GM19238 (cell line): ENCODE measurements around the gene CORO2A.
"Not testable (repeated sequence)": the region's sequence is repeated elsewhere in the genome, so short reads cannot be mapped to it uniquely, and the experiment has no call there.

Source experiments
- DNase-seq: peaks from one replicate; pipeline ENCODE4 v3.0.0; 2011; ENCODE audit warnings: low spot score; ENCODE audit not compliant: insufficient read length

CORO2A gene

DNA sequence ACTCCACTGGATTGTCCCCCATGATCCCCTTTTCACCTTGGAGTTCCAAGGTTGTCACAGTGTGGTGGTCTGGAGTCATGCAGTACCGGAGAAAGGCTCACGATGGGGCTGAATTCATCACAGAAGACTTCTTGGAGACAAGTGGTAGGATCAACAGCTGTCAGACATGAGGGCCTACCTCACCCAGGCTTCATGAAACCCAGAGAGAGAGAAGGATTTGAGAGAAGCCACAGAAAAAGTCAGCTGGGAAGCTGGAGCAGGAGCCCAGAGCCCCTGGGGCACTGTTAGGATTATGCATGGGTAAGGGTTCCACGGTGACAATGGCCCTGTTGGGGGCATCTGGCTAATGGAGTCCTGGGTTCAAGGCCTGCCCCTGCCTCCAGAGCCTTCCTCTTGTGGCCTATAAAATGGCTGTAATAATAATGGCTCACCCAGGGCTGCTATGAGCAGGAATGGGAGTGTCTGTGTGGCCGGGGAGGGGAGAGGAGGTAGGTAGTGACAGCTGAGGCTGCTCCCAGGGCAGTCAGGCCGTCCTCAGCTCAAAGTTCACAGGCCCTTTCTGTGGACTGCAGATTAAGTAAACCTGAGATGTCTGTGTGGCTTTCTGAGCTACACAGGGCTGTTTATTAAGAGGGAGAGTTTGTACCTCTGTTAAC is 74.3 kb downstream of the CORO2A start:
- peak; percentile 52 for DNase-seq

DNA sequence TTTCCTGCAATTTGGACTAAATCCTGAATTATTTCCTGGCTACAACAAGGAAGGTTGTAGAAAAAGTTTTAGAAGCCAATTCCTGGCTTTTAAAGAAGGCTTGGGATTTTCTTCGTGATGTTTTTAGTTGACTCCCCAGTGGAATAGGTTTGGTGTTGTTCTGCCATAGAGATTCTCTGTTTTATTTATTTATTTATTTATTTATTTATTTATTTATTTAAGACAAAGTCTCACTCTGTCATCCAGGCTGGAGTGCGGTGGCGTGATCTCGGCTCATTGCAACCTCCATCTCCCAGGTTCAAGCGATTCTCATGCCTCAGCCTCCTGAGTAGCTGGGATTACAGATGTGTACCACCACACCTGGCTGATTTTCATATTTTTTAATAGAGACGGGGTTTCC is 75.3 kb downstream of the CORO2A start:
- DNase-seq, result not testable (repeated sequence)

DNA sequence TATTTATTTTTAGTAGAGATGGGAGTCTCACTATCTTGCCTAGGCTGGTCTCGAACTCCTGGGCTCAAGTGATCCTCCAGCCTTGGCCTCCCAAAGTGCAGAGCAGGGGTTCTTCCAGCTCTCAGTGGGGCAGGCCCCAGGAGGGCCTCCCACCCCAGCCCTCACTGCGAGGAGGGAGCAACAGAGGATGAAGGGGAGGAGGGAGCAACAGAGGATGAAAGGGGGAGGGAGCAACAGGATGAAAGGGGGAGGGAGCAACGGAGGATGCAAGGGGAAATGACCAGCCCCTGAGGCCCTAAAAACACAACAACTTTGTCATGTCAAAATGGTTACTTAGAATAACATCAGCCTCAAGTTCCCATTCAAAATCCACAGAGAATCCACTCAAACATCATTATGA is 83.4 kb downstream of the CORO2A start:
- DNase-seq, result no peak

DNA sequence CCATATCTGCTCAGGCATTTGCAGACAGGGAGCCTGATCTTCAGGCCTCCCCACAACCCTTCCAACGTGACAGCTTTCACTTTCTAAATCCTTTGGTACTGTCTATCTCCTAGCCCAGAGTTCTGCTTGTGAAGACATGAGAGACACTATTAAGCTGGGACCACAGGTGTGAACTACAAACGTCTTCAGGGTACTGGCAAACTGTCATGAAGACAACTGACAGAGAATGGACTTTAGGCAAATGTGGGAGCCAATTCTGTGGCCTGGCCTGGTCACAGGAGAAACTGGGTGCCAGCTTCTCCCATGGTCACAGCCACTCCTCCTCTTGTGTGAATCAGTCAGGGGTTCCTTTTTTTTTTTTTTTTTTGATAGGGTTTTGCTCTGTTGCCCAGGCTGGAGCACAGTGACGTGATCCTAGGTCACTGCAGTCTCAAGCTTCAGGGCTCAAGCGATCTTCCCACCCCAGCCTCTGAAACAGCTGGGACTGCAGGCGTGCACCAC is 83.9 kb downstream of the CORO2A start:
- DNase-seq, result no peak

DNA sequence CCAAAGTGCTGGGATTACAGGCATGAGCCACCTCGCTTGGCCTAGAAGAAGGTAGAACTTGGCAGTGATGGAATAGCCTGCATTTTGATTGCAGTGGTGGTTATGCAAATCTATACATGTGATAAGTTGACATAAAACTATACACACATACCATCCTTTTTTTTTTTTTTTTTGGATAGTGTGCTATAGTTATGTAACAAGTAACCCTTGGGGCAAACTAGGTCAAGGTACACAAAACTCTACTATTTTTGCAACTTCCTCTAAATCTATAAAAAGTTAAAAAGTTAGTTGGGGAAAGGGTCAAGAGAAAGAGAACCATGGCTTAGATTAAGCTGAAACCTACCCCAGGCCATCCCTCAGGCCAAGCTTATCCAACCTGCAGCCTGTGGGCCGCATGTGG is 84.5 kb downstream of the CORO2A start:
- no peak for DNase-seq

DNA sequence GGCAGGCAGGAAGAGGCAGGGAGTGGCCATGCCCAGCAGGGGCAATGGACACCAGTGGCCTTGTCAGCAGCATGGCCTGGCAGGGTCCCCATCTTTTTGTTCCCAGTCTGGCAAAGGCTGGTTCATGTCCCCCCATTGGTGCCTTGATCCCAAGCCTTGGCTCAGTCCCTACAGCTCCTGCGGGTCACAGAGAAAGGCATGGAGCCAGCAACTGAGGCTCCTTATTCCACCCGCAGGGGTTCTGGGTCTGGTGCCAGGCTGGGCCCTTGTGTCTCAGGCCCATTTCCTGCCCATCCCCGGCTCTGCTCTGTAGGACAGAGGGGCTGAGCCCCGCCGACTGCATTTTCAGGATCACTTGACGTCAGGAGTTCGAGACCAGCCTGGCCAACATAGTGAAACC is 87.4 kb downstream of the CORO2A start:
- no peak for DNase-seq

DNA sequence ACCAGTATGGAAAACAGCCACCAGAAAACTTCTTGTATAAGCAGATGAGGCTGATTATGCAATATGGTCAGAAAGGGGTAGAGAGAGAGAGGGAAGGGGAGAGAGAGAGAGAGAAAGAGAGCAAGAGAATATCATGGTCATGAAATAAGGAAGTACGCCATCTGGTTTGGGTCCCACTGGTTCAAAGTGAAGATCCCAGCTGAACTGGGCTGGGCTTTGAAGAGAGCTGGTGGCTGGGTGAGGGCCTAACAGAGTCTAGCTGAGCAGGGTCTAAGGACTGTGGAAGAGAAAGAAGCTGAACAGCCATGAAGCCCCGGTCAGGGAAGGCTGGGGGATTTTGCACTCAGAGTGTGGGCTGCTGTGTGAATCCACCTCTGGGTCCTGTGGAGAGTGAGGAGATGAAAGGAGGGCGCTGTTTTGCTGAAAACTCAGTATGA is 88.0 kb downstream of the CORO2A start:
- DNase-seq, result no peak

DNA sequence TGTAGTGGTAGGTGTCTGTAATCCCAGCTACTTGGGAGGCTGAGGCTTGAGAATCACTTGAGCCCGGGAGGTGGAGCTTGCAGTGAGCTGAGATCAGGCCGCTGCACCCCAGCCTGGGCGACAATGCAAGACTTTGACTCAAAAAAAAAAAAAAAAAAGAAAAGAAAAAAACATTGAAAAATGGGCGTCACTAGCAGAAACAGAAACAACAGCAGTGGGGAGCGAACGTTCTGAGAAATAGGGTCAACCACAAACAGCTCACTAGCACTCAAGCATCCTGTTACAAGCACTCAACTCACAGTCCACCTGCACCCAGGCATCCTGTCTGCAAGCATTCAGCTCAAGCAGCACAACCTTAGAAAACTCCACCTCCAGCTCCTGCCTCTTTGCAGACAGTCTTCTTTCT is 90.6 kb downstream of the CORO2A start:
- peak; percentile 70 for DNase-seq

DNA sequence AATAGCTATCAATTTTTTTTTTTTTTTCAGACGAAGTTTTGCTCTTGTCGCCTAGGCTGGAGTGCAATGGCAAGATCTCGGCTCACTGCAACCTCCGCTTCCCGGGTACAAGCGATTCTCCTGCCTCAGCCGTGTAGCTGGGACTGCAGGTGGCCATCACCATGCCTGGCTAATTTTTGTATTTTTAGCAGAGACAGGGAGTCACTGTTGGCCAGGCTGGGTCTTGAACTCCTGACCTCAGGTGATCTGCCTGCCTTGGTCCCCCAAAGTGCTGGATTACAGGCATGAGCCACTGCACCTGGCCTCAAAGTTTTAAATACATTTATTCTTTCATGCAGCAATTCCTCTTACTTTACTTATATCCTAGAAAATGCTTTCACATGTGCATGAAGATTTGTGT is 91.0 kb downstream of the CORO2A start:
- DNase-seq, result no peak

DNA sequence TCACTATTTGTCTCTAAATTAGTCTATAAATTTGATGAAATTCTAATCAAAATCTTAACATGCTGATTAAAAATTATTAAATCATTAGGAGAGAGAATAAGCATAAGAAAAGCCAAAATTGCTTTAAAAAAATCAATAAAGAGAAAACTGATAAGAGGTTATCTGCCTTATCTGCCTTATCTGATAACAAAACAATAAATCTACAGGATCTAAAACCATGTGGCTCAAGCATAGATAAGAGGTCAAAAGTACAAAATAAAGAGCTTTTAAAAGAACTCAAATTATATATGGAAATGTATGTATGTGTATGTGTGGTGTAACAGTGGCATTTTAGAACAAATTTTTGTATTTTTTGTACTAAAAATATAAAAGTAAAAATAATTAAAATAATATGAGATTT is 92.0 kb downstream of the CORO2A start:
- no peak for DNase-seq

DNA sequence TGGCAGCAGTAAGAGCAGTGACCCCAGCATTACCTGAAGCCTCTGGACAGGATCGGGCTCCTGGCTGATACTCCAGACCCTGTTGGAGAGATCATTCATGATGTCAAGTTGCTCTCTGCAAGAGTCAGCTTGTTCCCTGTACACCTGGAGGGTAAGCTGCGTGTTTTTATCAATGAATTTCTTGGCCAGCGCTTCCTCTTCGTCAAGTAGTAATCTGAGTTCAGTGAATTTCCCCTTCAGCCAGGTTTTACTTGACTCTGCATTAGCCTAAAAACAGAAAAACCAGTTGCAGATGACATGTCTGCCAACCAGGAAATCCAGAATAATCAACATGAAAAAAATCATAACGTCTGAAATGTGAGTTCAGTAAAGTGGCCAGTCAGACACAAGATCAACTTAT is 92.5 kb downstream of the CORO2A start:
- DNase-seq, result no peak

DNA sequence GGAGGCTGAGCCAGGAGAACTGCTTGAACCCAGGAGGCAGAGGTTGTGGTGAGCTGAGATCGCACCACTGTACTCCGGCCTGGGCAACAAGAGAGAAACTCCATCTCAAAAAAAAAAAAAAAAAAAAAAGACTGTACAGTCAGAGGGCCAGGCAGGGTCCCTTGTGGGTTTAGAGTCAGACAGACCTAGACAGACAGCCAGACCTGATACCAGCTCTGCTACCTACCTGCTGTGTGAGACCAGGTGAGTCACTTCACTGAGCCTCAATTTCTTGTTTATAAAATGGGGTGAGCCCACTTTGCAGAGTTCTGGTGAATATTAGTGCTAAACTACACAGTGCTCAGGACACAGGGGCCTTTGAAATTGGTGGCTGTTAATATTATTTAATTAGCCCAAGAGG is 93.1 kb downstream of the CORO2A start:
- no peak for DNase-seq

DNA sequence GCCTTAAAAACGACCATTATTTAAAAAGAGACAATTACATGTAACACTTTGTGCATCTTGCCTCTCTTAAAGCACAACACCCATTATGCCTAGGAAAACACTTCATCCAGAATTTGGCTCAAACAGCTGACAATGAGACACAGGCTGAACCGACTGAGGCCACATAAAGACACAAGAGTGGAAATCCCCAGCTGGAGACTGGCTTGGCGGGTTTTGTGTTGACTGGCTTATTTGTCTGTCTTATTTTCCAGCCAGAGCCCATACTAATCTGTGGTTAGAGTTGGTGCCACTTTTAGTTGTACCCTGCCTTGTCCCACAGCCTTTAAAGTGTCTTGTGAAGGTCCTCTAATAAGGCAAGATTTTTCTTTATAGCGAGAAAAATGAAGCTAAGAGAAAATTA is 94.6 kb downstream of the CORO2A start:
- DNase-seq, result no peak

DNA sequence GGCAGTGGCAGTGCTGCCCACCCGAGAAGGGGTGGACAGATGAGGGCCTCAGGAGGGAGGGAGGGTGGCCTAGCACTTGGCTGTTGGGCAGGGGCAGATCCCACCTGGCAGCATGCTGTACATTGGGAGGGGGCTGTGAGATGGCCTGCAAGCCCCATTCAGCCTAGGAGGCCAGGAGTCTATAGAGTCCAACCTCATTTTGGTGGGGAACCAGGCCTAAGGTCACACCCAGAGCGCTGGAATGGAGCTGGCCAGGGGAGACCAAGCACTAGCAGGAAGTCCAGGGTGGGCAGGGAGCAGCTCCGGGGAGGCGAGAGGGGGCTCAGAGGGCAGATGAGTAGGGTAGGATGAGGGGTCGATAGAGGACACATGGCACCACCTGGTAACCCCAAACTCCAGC is 96.3 kb downstream of the CORO2A start:
- DNase-seq, result no peak

DNA sequence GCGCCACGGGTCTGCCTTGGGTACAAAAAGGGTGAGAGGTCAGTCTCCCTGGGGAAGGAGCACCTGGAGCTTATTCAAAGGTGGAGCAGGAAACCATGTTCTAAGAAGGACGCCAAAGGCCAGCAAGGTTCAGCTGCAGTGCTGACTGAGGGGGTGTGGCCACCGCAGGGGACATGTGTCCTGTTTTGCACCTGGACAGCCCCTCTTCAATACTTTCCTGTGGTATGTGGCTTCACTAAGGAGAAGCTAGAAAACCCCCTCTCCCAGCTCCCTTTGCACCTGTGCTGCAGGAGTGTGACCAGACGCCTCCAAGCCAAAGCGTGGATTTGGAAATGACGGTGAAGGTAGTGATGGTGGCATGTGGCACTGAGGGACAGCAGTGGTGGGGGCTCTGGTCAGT is 97.0 kb downstream of the CORO2A start:
- no peak for DNase-seq

DNA sequence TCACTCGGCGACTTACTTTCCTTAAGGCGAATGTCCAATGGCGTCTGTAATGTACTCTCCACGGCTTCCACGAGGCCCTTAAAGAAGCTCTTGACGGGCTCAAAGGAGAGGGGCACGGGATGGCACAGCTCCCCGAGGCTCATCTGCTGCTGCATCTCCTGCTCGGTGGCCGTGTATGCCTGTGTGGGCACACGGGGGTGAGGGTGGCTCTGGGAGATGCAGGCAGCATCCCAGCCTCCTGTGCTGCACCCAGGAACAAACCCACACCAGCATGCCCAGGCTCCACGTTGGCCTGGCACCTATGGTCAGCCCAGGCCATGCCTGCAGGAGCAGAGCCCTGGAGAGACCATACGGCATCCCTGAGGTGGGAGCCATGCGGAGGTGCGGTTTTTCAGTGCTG is 97.6 kb downstream of the CORO2A start:
- no peak for DNase-seq

DNA sequence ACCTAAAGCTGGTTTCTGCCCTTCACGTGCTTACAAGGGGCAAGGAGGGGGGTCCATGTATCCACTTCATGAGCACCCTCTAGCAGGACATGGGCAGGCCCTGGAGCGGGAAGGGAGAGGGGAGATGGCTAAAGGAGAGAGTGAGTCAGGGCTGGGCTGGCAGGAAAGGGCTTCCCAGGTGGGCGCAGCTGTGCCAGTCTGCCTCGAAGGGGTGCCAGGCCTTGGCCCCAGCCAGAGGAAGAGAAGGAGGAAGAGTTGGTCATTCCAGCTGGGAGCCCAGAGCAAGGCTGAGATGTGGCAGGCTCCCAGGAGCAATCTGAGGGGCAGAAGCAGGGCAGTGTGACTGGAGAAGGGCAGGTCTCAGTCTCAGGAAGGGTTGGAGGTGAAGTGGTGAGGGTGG is 98.1 kb downstream of the CORO2A start:
- no peak for DNase-seq

DNA sequence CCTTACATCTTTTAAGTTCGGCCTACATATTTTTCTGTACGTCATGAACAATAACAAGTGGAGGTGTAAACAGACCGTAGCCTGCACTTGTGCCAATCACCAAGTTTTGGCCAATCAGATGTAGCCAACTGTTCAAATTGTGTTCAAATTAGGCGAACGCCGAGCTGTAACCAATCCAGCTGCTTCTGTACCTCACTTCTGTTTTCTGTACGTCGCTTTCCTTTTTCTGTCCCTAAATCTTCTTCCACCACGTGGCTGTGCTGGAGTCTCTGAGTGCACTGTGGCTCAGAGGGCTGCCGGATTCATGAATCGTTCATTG is 99.9 kb downstream of the CORO2A start:
- no peak for DNase-seq

DNA sequence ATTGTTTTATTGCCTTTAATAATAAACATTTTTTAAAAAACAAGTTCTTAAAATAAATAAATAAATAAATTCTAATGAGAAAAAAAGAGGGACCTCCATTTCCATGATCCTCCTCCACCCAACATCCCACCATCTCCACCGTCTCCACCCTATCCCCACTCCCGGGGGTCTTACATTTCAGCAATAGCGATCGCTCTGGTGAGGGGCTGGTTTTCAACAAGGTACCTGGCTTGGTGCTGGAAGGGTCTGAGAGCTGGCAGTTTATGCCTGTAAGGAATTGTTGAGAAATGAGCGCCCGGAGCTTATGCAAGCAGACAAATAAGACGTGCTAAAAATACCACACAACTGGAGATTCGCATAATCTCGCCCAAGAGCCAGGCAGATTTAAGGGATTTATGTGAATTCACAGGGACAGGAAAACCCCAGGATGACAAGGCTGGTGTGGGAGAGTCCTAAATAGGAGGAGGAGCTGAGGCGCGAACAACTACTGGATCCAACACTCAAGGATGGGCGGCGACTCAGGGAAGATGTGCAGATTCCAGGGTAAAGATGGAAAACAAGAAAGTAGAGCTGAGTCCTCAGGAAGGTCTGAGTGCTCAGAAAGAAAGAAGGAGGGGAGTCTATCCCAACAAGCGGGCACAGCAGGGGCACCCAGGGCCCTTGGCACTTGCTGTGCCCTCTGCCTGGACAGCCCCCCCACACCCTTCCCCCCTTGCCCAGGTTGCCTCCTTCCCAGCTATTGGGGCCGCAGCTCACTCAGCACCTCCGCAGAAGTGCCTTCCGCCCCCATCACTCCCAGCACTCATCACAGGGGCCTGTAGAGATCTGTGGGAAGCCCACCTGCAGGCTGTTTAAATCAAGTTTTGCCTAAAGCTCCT is 100.5 kb downstream of the CORO2A start:
- DNase-seq, result no peak

DNA sequence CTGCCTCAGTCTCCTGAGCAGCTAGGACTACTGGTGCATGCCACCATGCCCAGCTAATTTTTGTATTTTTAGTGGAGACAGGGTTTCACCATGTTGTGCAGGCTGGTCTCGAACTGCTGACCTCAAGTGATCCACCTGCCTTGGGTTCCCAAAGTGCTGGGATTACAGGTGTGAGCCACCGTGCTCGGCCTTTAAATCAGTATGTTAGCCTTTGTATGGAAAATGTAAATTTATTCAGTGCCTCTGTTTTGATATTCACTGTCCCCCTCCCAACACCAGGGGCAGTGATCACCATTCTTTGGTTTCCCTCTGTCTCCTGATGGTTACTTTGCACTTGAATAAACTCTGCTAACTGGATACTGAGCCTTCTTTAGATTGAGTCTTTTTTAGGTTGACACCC is 101.8 kb downstream of the CORO2A start:
- not testable (repeated sequence) for DNase-seq

DNA sequence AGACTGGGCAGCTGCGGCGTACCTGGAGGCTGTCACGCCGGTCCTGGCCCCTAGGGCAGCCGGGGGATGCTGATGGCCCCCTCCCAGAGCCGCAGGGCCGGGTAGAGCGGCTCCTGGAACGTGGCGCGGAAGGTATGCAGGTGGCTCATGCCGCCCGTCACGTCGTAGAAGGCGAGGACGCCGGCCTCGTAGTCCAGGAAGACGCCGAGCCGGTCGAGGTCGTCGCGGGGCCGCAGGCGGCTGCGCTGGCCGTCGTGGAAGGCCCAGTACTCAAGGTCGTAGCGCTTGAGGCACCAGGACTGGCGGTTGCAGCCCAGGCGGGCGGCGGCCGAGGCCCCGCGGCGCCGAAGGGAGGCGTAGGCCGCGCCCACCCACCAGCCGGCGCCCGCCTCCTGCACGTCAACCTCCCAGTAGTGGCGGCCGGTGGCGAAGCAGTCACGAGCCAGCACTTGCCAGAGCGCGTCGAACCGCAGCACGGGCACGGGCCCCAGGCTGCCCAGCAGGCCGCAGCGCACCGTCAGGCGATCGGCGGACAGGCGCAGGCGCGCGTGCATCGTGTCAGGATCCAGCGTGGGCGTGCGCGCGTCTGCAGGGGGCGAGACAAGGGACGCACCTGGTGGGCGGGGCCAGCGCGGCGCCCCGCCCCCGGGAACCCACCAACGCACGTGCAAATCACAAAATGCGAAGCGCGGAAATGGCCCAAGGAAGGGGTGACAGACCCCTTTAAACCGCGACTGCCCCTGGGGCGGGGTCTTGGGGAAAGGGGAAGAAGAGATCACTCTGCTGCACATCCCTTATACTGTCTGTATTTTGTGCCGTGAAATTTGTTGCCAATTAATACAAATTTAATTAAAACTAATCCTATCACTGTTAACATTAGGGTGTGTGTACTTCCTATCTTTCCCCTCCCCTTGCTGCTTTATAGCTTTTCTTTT is 104.8 kb downstream of the CORO2A start:
- DNase-seq, result no peak

DNA sequence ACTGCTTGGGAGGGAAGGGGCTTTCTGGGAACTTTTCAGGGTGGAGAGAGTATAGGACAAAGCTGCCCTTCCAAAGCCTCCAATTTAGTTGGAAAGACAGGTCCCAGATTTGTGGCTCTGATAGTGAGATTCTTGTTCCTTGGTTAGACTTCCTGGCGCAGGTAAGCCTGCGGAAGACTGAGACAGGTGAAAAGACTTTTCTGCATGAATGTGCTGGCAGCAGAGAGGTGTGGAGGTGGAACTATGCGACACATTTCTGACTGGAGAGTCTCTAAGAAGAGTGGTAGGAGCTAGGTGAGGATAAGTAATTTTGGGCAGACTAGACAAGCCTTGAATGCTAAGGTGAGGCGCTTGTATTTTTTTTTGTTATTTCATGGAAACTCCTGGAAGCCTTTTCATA is 106.0 kb downstream of the CORO2A start:
- no peak for DNase-seq
